ENCODE measurements around the gene STYX. TPM values are rescaled to one million over a fixed set of nuclear protein-coding genes. Genes with fewer than 3 reads are reported as not detected.

STYX gene
- total RNA-seq, 1 donor from 2014 or later: 11.8 TPM

DNA sequence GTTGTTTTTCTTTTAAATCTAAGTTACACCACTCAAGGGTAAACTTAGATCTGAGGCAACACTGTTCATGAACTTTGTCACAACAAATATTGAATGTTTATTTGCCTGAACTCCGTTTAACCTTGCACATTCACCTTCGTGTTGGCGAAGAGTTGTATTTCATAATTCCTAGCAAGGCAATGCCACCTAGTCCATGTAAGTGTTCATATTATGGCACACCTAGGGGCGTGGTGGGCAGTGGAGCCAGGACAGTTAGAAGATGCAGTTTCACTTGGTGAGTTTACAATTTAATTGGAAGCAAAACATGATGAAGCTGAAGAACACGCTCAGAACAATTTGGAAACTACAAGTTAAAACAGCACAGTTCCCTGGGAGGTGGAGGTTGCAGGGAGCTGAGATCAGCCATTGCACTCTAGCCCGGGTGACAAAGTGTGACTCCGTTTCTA lies 91.9 kb downstream of the STYX start:
- TF ChIP-seq, protein P1, sequence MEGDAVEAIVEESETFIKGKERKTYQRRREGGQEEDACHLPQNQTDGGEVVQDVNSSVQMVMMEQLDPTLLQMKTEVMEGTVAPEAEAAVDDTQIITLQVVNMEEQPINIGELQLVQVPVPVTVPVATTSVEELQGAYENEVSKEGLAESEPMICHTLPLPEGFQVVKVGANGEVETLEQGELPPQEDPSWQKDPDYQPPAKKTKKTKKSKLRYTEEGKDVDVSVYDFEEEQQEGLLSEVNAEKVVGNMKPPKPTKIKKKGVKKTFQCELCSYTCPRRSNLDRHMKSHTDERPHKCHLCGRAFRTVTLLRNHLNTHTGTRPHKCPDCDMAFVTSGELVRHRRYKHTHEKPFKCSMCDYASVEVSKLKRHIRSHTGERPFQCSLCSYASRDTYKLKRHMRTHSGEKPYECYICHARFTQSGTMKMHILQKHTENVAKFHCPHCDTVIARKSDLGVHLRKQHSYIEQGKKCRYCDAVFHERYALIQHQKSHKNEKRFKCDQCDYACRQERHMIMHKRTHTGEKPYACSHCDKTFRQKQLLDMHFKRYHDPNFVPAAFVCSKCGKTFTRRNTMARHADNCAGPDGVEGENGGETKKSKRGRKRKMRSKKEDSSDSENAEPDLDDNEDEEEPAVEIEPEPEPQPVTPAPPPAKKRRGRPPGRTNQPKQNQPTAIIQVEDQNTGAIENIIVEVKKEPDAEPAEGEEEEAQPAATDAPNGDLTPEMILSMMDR (conservative IDR thresholded peaks at IDR 0.05): no peak
- H3K27ac Mint-ChIP-seq (ENCODE audit: unreplicated experiment): no peak overlapping the region
- no peak for DNase-seq (ENCODE audit: low read depth, low spot score)
- no peak overlapping the region for H3K4me3 Mint-ChIP-seq
- H3K4me1 Mint-ChIP-seq: no peaks in the 10 kb centered on the region
- no peaks in the 10 kb centered on the region for H3K36me3 Mint-ChIP-seq (ENCODE audit: low read depth)
- H3K9me3 Mint-ChIP-seq: no peaks in the 10 kb centered on the region
- no peaks in the 10 kb centered on the region for H3K27me3 Mint-ChIP-seq (ENCODE audit: low read depth)

DNA sequence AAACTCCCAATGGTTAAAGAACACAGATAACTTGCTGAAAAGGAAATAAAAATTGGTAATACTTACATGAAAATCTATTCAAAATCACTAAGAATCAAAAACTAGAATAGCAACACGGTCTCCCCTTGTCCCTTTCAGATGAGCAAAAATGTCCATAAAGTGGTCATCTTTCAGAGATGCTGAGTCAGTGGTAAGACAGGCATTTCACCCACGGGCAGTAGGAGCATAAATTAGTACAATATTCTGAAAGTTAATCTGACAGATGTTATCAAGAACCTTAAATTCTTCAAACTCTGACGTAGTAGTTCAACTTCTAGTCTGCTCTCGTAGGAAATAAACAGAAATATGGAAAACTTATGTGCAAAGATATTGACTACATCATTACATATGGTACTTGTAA lies 94.5 kb downstream of the STYX start:
- Mint-ChIP-seq H3K4me3 (no peak overlapping the region), H3K9me3 (no peaks in the 10 kb centered on the region), H3K27me3 (ENCODE audit: low read depth) (no peaks in the 10 kb centered on the region), H3K36me3 (ENCODE audit: low read depth) (no peaks in the 10 kb centered on the region), H3K4me1 (no peaks in the 10 kb centered on the region), H3K27ac (ENCODE audit: unreplicated experiment) (no peak overlapping the region)
- no peak for DNase-seq (ENCODE audit: low read depth, low spot score)
- TF ChIP-seq, protein P1 (conservative IDR thresholded peaks at IDR 0.05): no peak

Other genes starting within 250 kb of the STYX start
- 11.1 and 11.5 TPM in 2 replicates for gene TXNDC16, start 177.7 kb upstream of the STYX start, total RNA-seq
- gene GPR137C, start 177.3 kb upstream of the STYX start, total RNA-seq: 3.9 and 4.2 TPM in 2 replicates
- 38.7 and 44.1 TPM in 2 replicates for gene ERO1A, start 34.6 kb upstream of the STYX start, total RNA-seq
- gene PSMC6, start 23.0 kb upstream of the STYX start, total RNA-seq: 108 and 109 TPM in 2 replicates
- 27.7 and 27.9 TPM in 2 replicates for gene GNPNAT1, start 61.4 kb downstream of the STYX start, total RNA-seq
- 57.2 and 64.2 TPM in 2 replicates for gene FERMT2, start 220.9 kb downstream of the STYX start, total RNA-seq

Data from neural crest cell (in vitro differentiated cells).